ENCODE results near the gene KIRREL1. TPM values are rescaled to one million over a fixed set of nuclear protein-coding genes. Genes with fewer than 3 reads are reported as not detected.

Gene KIRREL1
- total RNA-seq, 1 experiment from 2014 or later = 30.7 TPM

GRCh38 chr1:158046715-158047510 is 53.5 kb downstream of the KIRREL1 start:
- no peaks in the 10 kb centered on the region for H3K4me1 ChIP-seq (replicated peaks; ENCODE audit: insufficient read depth)
- CTCF ChIA-PET = no interaction called here
- TF ChIP-seq CTCF (conservative IDR thresholded peaks at IDR 0.05) (no peak), EZH2 (IDR thresholded peaks at IDR 0.05; ENCODE audit: low read depth) (no peak)
- H3K27ac ChIP-seq = no peak overlapping the region
- H3K9me2 ChIP-seq (ENCODE audit: insufficient read depth) = no peaks in the 10 kb centered on the region
- H3K4me3 ChIP-seq = no peak overlapping the region
- intact Hi-C loops (cut with micrococcal nuclease; ENCODE audit: unreplicated experiment) = no loop called here
- no peak overlapping the region for H2AFZ ChIP-seq
- no peaks in the 10 kb centered on the region for H3F3A ChIP-seq (ENCODE audit: insufficient read depth, low read depth)
- no peaks in the 10 kb centered on the region for H3K27me3 ChIP-seq (ENCODE audit: insufficient read depth, low read depth)
- H3K9me3 ChIP-seq (ENCODE audit: insufficient read depth, low read depth) = no peaks in the 10 kb centered on the region
- H3K79me2 ChIP-seq (ENCODE audit: low read depth) = no peaks in the 10 kb centered on the region
- H3K36me3 ChIP-seq (ENCODE audit: low read depth) = no peaks in the 10 kb centered on the region
- POLR2A ChIA-PET (ENCODE audit: unreplicated experiment) = no interaction called here
- BruUV-seq (replicated peaks) = no TSS peak
- H4K20me1 ChIP-seq (ENCODE audit: insufficient read depth) = no peaks in the 10 kb centered on the region
- DNase-seq = no peak
- no peak overlapping the region for H3K4me2 ChIP-seq

- ChIA-PET POLR2A (ENCODE audit: unreplicated experiment) (no interaction called here), CTCF (no interaction called here)
- no peak for DNase-seq
- H3K9me2 ChIP-seq (ENCODE audit: insufficient read depth) = no peaks in the 10 kb centered on the region
- no peak overlapping the region for H3K4me2 ChIP-seq
- H3F3A ChIP-seq (ENCODE audit: insufficient read depth, low read depth) = no peaks in the 10 kb centered on the region
- no peaks in the 10 kb centered on the region for H3K4me1 ChIP-seq (replicated peaks; ENCODE audit: insufficient read depth)
- H3K27me3 ChIP-seq (ENCODE audit: insufficient read depth, low read depth) = no peaks in the 10 kb centered on the region
- H3K36me3 ChIP-seq (ENCODE audit: low read depth) = no peaks in the 10 kb centered on the region
- H2AFZ ChIP-seq = no peak overlapping the region
- no peaks in the 10 kb centered on the region for H3K79me2 ChIP-seq (ENCODE audit: low read depth)
- no peak for TF ChIP-seq CTCF (conservative IDR thresholded peaks at IDR 0.05)
- TF ChIP-seq EZH2 (IDR thresholded peaks at IDR 0.05; ENCODE audit: low read depth) = no peak
- no TSS peak for BruUV-seq (replicated peaks)
- H3K9me3 ChIP-seq (ENCODE audit: insufficient read depth, low read depth) = no peaks in the 10 kb centered on the region
- intact Hi-C loops (cut with micrococcal nuclease; ENCODE audit: unreplicated experiment) = no loop called here
- no peaks in the 10 kb centered on the region; the same call in 1 of the 2 replicates for H4K20me1 ChIP-seq (ENCODE audit: insufficient read depth)
- no peak overlapping the region for H3K4me3 ChIP-seq
- no peak overlapping the region for H3K27ac ChIP-seq
These were observed 55.1 kb downstream of the KIRREL1 start for GRCh38 chr1:158048371-158049067.

- no peak overlapping the region for H3K27ac ChIP-seq
- H3K79me2 ChIP-seq (ENCODE audit: low read depth) = no peaks in the 10 kb centered on the region
- no peaks in the 10 kb centered on the region for H3K9me3 ChIP-seq (ENCODE audit: insufficient read depth, low read depth)
- no peaks in the 10 kb centered on the region for H3K27me3 ChIP-seq (ENCODE audit: insufficient read depth, low read depth)
- H3K9me2 ChIP-seq (ENCODE audit: insufficient read depth) = no peaks in the 10 kb centered on the region
- no peak for DNase-seq
- H2AFZ ChIP-seq = no peak overlapping the region
- no peaks in the 10 kb centered on the region for H3F3A ChIP-seq (ENCODE audit: insufficient read depth, low read depth)
- H3K36me3 ChIP-seq (ENCODE audit: low read depth) = no peaks in the 10 kb centered on the region
- H3K4me2 ChIP-seq = no peak overlapping the region
- H3K4me3 ChIP-seq = no peak overlapping the region
- no TSS peak for BruUV-seq (replicated peaks)
- H4K20me1 ChIP-seq (ENCODE audit: insufficient read depth) = no peaks in the 10 kb centered on the region; the same call in 1 of the 2 replicates
- intact Hi-C loops (cut with micrococcal nuclease; ENCODE audit: unreplicated experiment) = no loop called here
- ChIA-PET POLR2A (ENCODE audit: unreplicated experiment) (no interaction called here), CTCF (no interaction called here)
- TF ChIP-seq CTCF (conservative IDR thresholded peaks at IDR 0.05) (no peak), EZH2 (IDR thresholded peaks at IDR 0.05; ENCODE audit: low read depth) (no peak)
- H3K4me1 ChIP-seq (replicated peaks; ENCODE audit: insufficient read depth) = no peaks in the 10 kb centered on the region
These were observed 56.4 kb downstream of the KIRREL1 start for GRCh38 chr1:158049853-158050252.

Data from PC-9 (cell line).